Sigmoid colon (tissue), 4 donors: ENCODE data around the gene MRPL4.

Source experiments
- CTCF ChIP-seq, 4 experiments: fragments of 450-650 bp in 3 of 4; fragments of 200-600 bp in 1 of 4; IDR thresholded peaks; one replicate each; pipeline ENCODE4 v1.5.1; 2016 to 2019; ENCODE audit warnings: antibody characterized with exemption in 4 of 4, mild to moderate bottlenecking in 3 of 4, moderate library complexity in 2 of 4
- POLR2A ChIP-seq, 2 donors: fragments of 450-650 bp; IDR thresholded peaks; one replicate each; pipeline ENCODE4 v1.6.1; 2016; ENCODE audit warnings: antibody characterized with exemption in 2 of 2, mild to moderate bottlenecking in 2 of 2, moderate library complexity in 2 of 2
- POLR2AphosphoS5 ChIP-seq, 4 donors: sonication (generic); formaldehyde crosslinking; IDR thresholded peaks; one replicate each; pipeline ENCODE4 v1.6.1; 2017; ENCODE audit warnings: antibody characterized with exemption in 4 of 4

GRCh38 chr19:10217085-10217484 is 34.9 kb upstream of the MRPL4 start:
- no peak for TF ChIP-seq CTCF (IDR thresholded peaks at IDR 0.05)
- TF ChIP-seq POLR2A (IDR thresholded peaks at IDR 0.05), result no peak
- TF ChIP-seq POLR2AphosphoS5 (IDR thresholded peaks at IDR 0.05), result no peak
